Motor neuron (in vitro differentiated cells): ENCODE data around the gene CDKL1. TPM values are rescaled to one million over a fixed set of nuclear protein-coding genes. Genes with fewer than 3 reads are reported as not detected.
A peak's percentile ranks its signal among the peaks of the same experiment; 100 is the strongest.

ENCODE experiments used
- ATAC-seq, 8 experiments: fragments of 200-7000 bp; cut with Tn5 transposase; replicated peaks in 6 of 8; 2 replicates each; pipeline ENCODE4 v1.8.0; 2021; ENCODE audit warnings: mild to moderate bottlenecking in 8 of 8, moderate library complexity in 8 of 8
- H3K27ac ChIP-seq, 2 donors: fragments of 250-450 bp; sonication (Bioruptor Pico); 2 replicates each; pipeline ENCODE4 v1.9.0; 2021; ENCODE audit warnings: antibody characterized with exemption in 2 of 2, mild to moderate bottlenecking in 2 of 2, moderate library complexity in 1 of 2
- H3K4me1 ChIP-seq, 2 donors: fragments of 250-450 bp; sonication (Bioruptor Pico); replicated peaks in 1 of 2; 2 replicates each; pipeline ENCODE4 v1.6.1; 2021; ENCODE audit warnings: antibody characterized with exemption in 2 of 2, mild to moderate bottlenecking in 2 of 2, moderate library complexity in 1 of 2
- H3K4me3 ChIP-seq, 5 donors: fragments of 250-450 bp; sonication (Bioruptor Pico); 2 replicates each; pipeline ENCODE4 v1.9.0; 2021; ENCODE audit warnings: antibody characterized with exemption in 5 of 5, mild to moderate bottlenecking in 5 of 5, moderate library complexity in 4 of 5
- WGBS, 10 experiments: fragments of 450-650 bp; shearing (Covaris generic); methylation state at CpG; one replicate each; pipeline ENCODE4 v1.0.0; 2022; 5-methylcytosine and 5-hydroxymethylcytosine counted together
- in situ Hi-C, 9 experiments: fragments of 400-800 bp; cut with MboI; loops; one replicate each; pipeline ENCODE4 v1.15.0; 2021; ENCODE audit warnings: low sequenced_read_pairs in 9 of 9, low pct_unique_long_range_greater_than_20kb in 2 of 9; ENCODE audit not compliant: unreplicated experiment in 9 of 9
- total RNA-seq, 8 experiments: library from RNA; unstranded; fragments of 300-600 nt; gene quantifications; 2 replicates each; pipeline versions ENCODE4 v1.2.3 to v1.2.4, GENCODE V29; 2022

CDKL1 gene
- 1 to 10 TPM; 1.2 to 8.4 (median 2.5) TPM for total RNA-seq

DNA sequence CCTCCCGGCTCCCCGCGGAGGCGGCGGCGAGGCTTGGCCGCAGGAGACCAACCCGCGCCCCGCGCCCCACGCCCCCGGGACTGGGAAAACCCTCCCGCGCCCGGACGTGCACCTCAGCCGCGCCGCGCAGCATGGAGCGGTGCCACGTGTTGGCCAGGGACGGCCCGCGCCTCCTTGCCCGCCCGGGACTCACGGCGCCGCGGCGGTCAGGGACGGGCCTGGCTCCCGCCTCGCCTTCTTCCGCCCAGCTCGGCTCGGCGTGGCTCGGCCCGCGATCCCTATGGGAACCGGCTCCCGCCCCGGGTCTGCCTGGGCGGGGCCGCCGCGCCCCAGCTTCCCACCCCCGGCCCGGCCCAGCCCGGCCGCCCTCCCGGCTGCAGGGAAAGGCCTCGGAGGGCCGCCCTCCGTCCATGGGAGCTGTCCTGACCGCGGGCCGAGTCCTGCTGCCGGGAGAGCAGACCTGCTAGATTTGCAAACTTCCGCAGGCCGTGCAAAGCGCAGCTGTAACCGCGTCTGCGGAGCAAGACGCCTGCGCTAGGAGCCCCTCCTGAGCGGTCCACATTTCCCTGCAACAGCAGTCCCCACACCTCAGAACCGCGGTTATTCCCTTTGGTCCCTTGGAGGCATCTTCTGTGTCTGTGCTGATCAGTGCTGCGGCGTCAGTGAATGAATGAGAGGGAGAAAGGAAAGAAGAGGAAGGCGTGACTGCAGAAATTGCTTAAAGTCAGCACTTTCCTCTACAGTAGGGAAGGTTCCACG lies at the start of gene CDKL1:
TSS of gene CDKL1 (minus strand) at position 251 of the 759 bp plus-strand sequence. CDS start 1,013 bp downstream, outside the sequence.
- 0 to 40% (median 7%) methylated on average over 1 to 10 of the region's 77 CpGs; no CpG with 5 or more reads in 5 of the 10 experiments for WGBS, 10 experiments
- H3K27ac ChIP-seq = peak within 1 kb of the TSS in 1 of 2 donors; percentile 4
- peak; percentile 84 to 94 (median 92) for ATAC-seq
- in situ Hi-C loops = no loop called here
- H3K4me1 ChIP-seq = peaks cover 0 to 7% of the 10 kb centered on the region in 2 donors
- peak within 1 kb of the TSS; percentile 43 to 52 (median 47) for H3K4me3 ChIP-seq

DNA sequence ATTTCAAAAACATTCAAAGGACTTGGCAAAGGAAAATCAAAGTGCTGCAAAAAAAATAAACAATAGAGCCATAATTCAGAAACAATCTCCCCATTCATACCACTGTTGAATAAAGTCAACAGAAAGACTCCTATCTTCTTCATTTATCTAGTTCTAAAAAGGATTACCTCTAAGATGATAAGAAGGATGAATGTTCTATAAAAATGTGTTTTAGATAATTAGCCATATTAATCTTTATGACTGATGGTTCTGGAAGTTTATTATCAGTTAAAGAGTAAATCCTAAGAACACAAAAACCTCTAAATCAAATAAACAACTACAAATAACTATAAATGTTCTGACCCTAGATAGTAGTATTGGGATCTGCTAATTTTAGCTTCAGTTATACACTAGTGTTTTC lies 37.8 kb upstream of the CDKL1 start:
- in situ Hi-C loops = no loop called here
- Histone ChIP-seq H3K27ac (no peak overlapping the region), H3K4me1 (no peaks in the 10 kb centered on the region), H3K4me3 (no peak overlapping the region)
- ATAC-seq = no peak

DNA sequence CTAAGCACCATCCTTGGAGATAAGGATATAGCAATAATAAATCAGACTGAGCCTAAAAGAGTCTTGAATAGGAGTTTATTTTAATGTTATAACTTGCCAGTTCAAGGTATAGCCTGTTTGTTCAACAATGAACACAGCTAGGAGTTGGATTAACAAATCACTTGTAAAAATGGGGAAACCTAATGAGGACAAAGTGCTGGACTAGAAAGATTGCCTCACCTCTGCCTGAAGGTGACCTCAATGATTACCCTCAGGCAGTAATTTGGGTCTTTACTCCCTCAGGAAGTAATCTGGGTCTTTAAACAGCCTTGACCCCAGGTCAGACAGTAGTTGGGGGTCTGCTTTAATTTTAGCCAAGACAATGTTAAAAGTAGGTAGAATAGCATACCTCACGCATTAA lies 35.5 kb upstream of the CDKL1 start:
- no peak overlapping the region for H3K27ac ChIP-seq
- ATAC-seq = no peak
- H3K4me3 ChIP-seq = no peak overlapping the region
- in situ Hi-C loops = no loop called here
- no peaks in the 10 kb centered on the region for H3K4me1 ChIP-seq
- 67 to 100% (median 100%) methylated on average over 1 of the region's 1 CpG; no CpG with 5 or more reads in 1 of the 10 experiments for WGBS, 10 experiments

DNA sequence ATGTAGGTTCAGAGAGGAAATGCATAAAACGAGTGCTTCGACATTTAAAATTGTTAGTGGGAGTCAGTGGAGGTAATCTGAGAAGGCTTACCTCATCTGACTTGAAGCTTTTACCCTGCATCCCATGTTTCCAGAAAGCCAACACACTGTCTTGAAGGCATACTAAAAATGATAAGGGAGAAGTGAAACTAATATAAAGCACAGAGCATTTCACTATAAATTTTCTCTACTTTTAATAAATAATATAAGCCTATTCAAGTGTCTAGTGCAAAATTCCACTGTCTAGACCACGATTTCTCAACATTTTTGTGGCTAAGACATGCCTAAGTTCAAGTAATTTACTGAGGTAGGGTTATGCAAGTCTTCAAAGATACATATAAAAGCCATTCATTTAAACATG lies 29.1 kb upstream of the CDKL1 start:
- Histone ChIP-seq H3K4me1 (no peaks in the 10 kb centered on the region), H3K4me3 (no peak overlapping the region), H3K27ac (no peak overlapping the region)
- ATAC-seq = no peak
- in situ Hi-C loops = no loop called here
- WGBS, 10 experiments = 47 to 100% (median 82%) methylated on average over 1 to 3 of the region's 3 CpGs

DNA sequence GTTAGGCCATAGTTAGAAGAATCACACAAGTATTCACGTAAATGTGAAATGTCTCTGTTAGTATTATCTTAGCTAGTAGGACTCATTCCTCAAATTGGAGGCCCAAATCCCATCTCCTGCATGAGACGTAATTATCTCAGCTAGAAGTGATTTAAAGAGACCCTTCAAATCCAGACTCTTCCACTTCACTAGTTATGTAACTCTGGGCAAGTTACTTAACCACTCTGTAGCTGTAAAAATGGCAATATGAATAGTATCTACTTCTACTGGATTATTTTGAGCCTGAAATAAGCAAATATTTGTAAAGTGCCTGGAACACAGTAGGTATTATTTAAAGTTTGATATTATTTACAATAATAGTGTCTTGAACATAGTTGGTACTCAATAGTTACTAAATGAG lies 28.4 kb upstream of the CDKL1 start:
- in situ Hi-C loops = no loop called here
- Histone ChIP-seq H3K27ac (no peak overlapping the region), H3K4me3 (no peak overlapping the region), H3K4me1 (no peaks in the 10 kb centered on the region)
- WGBS, 10 experiments = 80 to 100% (median 100%) methylated on average over 1 to 2 of the region's 2 CpGs; no CpG with 5 or more reads in 1 of the 10 experiments
- no peak for ATAC-seq

DNA sequence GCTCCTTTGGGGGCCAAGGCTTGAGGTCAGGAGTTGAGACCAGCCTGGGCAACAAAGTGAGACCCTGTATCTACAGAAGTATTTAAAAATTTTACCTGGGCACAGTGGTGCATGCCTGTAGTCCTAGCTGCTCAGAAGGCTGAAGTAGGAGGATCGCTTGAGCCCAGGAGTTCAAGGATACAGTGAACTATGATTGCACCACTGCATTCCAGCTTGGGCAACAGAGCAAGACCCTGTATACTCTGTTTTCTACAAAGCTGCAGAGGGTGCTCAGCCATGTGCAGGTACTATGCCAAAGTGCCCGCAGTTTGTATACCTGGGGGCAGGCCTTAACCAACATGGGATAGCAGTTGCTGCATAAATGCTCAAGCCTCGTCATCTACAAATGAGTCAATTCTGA lies 26.8 kb upstream of the CDKL1 start:
- H3K4me1 ChIP-seq = no peaks in the 10 kb centered on the region
- no peak overlapping the region for H3K4me3 ChIP-seq
- in situ Hi-C loops = no loop called here
- 80 to 100% (median 100%) methylated on average over 1 to 3 of the region's 3 CpGs; no CpG with 5 or more reads in 3 of the 10 experiments for WGBS, 10 experiments
- ATAC-seq = no peak
- H3K27ac ChIP-seq = no peak overlapping the region

DNA sequence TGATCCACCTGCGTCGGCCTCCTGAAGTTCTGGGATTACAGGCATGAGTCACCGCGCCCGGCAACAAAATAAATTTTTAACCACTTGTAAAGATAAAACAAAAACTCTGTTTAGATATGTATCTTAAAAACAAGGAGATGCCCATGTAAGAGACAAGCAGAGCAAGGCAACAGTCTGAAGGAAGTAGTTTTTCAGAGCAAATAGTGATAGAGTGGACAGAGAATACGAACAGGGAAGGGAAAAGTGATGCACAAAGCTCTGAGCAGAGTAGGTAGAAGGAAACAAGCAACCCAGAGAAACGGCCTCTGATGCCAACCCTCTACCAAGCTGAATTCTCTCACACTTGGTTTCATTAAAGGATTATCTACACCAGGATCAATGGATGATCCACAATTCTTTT lies 24.8 kb upstream of the CDKL1 start:
- 0 to 100% (median 96%) methylated on average over 1 to 7 of the region's 7 CpGs; no CpG with 5 or more reads in 1 of the 10 experiments for WGBS, 10 experiments

DNA sequence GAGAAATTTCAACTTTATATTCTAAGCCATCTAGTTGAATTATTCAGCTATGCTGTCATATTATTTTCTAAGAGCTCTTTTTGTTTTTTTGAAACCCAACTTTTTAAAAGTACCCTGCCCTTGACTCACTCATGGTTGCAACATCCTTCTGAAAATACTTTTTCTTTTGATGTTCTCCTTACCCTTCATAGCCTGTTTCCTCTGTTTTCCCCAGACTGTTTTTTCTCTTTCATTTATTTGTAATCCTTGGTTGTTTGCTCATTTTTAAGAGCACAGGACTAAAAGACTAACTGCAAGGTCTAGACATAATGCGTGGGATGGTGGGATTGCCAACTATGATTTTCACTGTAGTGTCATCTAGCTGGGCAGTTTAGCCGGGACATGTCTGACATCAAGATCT lies 21.2 kb upstream of the CDKL1 start:
- no peak for ATAC-seq

More for the DNA sequence above, 24.8 kb upstream of the CDKL1 start:
- no peak for ATAC-seq
- in situ Hi-C loops = no loop called here
- H3K4me3 ChIP-seq = no peak overlapping the region
- H3K27ac ChIP-seq = no peak overlapping the region
- H3K4me1 ChIP-seq = no peaks in the 10 kb centered on the region

DNA sequence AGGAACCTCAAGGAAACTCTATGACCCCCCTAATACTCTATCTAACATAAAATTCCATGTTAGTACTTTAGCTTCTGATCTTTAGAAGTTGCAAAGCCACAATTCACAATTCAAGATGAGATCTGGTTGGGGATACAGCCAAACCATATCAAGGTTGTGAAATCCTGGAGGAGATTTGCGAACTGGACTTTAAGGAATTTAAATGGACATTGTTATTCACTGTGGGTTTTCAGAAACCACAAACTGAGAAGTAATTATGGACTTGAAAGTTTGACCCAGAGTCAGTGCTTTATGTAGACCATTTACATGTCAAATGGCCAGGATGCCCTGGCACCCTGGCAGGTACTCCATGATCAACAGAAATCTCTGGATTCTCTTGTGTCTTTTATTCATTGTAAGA lies 14.2 kb upstream of the CDKL1 start:
- Histone ChIP-seq H3K4me3 (no peak overlapping the region), H3K27ac (no peak overlapping the region), H3K4me1 (no peaks in the 10 kb centered on the region)
- peak in 2 of 8 experiments; percentile 67 to 69 for ATAC-seq
- WGBS, 10 experiments = 20 to 100% (median 94%) methylated on average over 1 of the region's 1 CpG; no CpG with 5 or more reads in 2 of the 10 experiments
- in situ Hi-C loops = no loop called here

More for the DNA sequence above, 21.2 kb upstream of the CDKL1 start:
- H3K4me1 ChIP-seq = no peaks in the 10 kb centered on the region
- in situ Hi-C loops = no loop called here
- WGBS, 10 experiments = 80 to 100% (median 100%) methylated on average over 1 to 2 of the region's 2 CpGs; no CpG with 5 or more reads in 1 of the 10 experiments
- H3K27ac ChIP-seq = no peak overlapping the region
- no peak overlapping the region for H3K4me3 ChIP-seq

DNA sequence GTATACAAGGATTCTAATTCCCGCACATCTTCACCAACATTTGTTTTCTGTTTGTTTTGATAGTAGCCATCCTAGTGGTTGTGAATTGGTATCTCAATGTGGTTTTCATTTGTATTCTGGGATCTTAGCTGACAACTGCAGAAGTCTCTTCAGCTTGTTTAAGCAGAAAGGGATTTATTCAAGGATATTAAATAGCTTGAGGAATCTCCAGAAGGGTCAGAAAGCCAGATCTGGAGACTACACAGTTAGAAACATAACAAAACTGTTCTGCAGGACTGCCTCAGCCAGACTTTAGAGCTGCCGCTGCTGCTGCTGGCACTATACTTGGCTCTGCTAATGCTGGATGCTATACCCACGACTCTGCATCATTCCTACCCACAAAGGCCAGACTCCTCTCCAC lies 13.4 kb upstream of the CDKL1 start:
- in situ Hi-C loops = no loop called here
- no peak for ATAC-seq
- WGBS, 10 experiments = 17 to 100% (median 94%) methylated on average over 1 to 3 of the region's 3 CpGs; no CpG with 5 or more reads in 3 of the 10 experiments
- Histone ChIP-seq H3K4me3 (no peak overlapping the region), H3K4me1 (no peaks in the 10 kb centered on the region), H3K27ac (no peak overlapping the region)

DNA sequence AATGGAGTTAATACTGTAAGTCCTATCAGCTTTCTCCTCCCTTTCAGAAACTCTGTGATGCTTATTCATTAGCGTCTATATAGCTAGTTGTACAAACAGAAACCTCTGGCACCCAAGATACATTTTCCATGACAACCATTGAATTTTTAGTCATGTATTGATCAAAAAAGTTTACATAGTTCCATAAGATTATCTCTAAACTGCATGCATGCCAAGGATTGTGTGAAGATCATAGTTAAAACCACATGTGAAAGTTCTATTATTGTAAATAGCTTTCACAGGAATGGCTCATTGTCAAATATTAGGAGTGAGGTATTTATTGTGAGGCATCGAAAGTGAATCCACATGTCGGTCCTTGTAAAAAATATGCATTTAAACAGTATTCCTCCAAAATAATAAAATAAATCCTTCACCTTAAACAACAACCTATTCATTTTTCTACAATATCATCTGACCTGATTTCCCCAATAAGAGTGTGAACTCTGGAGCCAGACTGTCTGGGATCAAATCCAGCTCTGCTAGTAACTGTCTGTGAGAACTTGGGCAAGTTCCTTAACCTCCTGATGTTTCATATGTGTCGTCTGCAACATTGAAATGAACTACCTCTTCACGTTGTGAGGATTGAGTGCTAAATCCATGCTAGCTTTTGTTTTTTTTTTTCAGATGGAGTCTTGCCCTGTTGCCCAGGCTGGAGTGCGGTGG lies 10.6 kb upstream of the CDKL1 start:
- WGBS, 10 experiments = 6 to 100% (median 84%) methylated on average over 1 to 5 of the region's 6 CpGs

DNA sequence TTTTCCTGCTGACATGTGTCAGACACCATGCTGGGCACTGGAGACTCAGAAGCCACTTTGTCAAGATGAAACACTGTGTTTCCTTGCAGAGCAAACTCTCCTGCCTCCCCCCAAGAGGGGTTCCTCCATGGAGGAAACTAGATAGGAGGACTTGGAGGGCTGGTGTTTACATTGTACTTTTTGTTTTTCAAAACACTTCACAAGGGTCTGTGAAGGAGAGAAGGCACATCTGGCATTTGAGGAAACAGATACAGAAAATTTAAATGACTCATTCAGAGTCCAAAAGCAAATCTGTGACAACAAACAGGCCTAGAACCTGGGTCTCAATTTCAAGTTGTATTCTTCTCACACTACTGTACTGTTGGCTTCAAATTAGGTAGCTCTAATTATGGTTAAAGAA lies 6.7 kb upstream of the CDKL1 start:
- no peak for ATAC-seq
- in situ Hi-C loops = no loop called here

More for the DNA sequence above, 10.6 kb upstream of the CDKL1 start:
- Histone ChIP-seq H3K27ac (no peak overlapping the region), H3K4me3 (no peak overlapping the region), H3K4me1 (no peaks in the 10 kb centered on the region)
- ATAC-seq = no peak
- in situ Hi-C loops = no loop called here

DNA sequence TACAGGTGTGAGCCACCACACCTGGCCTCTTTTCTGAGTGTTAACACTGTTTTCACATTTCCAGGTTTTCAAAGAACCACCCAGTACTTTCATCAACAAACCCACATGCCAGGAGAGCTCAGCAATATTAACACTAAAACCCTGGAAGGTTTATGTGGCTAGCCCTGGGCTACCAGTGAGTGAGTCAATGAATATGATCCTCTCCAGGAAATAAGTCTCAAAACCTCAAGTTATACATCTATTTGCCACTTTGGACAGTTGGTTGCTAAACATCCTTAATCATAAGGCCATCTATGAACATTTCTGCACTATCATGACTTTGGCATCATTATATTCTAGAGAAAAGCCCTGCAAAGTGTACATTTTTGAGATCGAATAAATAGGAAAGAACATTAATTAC lies 6.3 kb upstream of the CDKL1 start:
- ATAC-seq = no peak
- H3K4me1 ChIP-seq = no peaks in the 10 kb centered on the region
- no peak overlapping the region for H3K27ac ChIP-seq
- WGBS, 10 experiments = 0 to 100% (median 67%) methylated on average over 1 of the region's 1 CpG; no CpG with 5 or more reads in 1 of the 10 experiments
- in situ Hi-C loops = no loop called here
- H3K4me3 ChIP-seq = no peak overlapping the region

More for the DNA sequence above, 6.7 kb upstream of the CDKL1 start:
- H3K27ac ChIP-seq = no peak overlapping the region
- H3K4me1 ChIP-seq = no peaks in the 10 kb centered on the region
- no peak overlapping the region for H3K4me3 ChIP-seq
